ENCODE results near the gene RHOV. TPM values are rescaled to one million over a fixed set of nuclear protein-coding genes. Genes with fewer than 3 reads are reported as not detected.
A peak's percentile ranks its signal among the peaks of the same experiment; 100 is the strongest.

RHOV gene
- total RNA-seq, 1 experiment from 2014 or later: 4.2 TPM

DNA sequence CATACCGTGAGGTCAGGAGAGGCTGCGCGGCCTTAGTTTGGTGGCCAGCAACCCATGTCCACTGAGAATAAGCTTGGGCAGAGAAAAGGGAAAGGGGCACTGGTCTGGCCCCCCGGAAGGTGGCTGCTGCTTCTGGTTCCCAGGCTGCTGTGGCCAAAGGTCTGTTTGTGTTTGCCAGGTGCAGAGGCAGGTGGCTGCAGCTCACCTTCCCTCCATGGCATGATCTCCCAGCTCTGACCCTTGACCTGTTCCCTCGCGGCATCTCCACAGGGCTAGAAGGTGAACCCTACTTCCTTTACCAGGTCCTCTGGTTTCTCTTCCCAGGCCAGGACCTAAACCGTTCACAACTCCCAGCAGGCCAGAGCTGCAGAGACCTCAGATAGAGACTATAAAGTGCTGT is 34.1 kb upstream of the RHOV start:
- DNase-seq (ENCODE audit: low read depth, low spot score) (no peak), ATAC-seq (no peak)
- Histone ChIP-seq H3K4me1 (ENCODE audit: control insufficient read depth, insufficient read depth, low read length) (peaks cover 24% of the 10 kb centered on the region), H3K9me3 (ENCODE audit: control insufficient read depth, insufficient read depth, low read depth, low read length) (no peaks in the 10 kb centered on the region), H3K4me3 (ENCODE audit: low read depth in 2 of 2, low read length in 2 of 2) (no peak overlapping the region), H3K27me3 (ENCODE audit: control insufficient read depth, insufficient read depth, low read length) (no peaks in the 10 kb centered on the region), H3K27ac (ENCODE audit: low read length) (no peak overlapping the region), H3K36me3 (ENCODE audit: control insufficient read depth, insufficient read depth, low read length) (no peaks in the 10 kb centered on the region)
- POLR2A ChIA-PET: no interaction called here
- in situ Hi-C loops (cut with HindIII; ENCODE audit: low pct_unique_long_range_greater_than_20kb, low sequenced_read_pairs): no loop called here
- TF ChIP-seq, protein P1, sequence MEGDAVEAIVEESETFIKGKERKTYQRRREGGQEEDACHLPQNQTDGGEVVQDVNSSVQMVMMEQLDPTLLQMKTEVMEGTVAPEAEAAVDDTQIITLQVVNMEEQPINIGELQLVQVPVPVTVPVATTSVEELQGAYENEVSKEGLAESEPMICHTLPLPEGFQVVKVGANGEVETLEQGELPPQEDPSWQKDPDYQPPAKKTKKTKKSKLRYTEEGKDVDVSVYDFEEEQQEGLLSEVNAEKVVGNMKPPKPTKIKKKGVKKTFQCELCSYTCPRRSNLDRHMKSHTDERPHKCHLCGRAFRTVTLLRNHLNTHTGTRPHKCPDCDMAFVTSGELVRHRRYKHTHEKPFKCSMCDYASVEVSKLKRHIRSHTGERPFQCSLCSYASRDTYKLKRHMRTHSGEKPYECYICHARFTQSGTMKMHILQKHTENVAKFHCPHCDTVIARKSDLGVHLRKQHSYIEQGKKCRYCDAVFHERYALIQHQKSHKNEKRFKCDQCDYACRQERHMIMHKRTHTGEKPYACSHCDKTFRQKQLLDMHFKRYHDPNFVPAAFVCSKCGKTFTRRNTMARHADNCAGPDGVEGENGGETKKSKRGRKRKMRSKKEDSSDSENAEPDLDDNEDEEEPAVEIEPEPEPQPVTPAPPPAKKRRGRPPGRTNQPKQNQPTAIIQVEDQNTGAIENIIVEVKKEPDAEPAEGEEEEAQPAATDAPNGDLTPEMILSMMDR (IDR thresholded peaks at IDR 0.05): no peak
- TF ChIP-seq, protein P2, sequence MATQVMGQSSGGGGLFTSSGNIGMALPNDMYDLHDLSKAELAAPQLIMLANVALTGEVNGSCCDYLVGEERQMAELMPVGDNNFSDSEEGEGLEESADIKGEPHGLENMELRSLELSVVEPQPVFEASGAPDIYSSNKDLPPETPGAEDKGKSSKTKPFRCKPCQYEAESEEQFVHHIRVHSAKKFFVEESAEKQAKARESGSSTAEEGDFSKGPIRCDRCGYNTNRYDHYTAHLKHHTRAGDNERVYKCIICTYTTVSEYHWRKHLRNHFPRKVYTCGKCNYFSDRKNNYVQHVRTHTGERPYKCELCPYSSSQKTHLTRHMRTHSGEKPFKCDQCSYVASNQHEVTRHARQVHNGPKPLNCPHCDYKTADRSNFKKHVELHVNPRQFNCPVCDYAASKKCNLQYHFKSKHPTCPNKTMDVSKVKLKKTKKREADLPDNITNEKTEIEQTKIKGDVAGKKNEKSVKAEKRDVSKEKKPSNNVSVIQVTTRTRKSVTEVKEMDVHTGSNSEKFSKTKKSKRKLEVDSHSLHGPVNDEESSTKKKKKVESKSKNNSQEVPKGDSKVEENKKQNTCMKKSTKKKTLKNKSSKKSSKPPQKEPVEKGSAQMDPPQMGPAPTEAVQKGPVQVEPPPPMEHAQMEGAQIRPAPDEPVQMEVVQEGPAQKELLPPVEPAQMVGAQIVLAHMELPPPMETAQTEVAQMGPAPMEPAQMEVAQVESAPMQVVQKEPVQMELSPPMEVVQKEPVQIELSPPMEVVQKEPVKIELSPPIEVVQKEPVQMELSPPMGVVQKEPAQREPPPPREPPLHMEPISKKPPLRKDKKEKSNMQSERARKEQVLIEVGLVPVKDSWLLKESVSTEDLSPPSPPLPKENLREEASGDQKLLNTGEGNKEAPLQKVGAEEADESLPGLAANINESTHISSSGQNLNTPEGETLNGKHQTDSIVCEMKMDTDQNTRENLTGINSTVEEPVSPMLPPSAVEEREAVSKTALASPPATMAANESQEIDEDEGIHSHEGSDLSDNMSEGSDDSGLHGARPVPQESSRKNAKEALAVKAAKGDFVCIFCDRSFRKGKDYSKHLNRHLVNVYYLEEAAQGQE (IDR thresholded peaks at IDR 0.05; ENCODE audit: insufficient read depth in 1 of 2, low read depth in 2 of 2, low read length in 1 of 2): no peak
- no peak for TF ChIP-seq POLR2AphosphoS5 (IDR thresholded peaks at IDR 0.05; ENCODE audit: low read depth, low read length)
- no peak for TF ChIP-seq TCF7L2 (IDR thresholded peaks at IDR 0.05; ENCODE audit: low read depth, low read length)
- TF ChIP-seq SIN3A (IDR thresholded peaks at IDR 0.05; ENCODE audit: borderline replicate concordance, insufficient read depth, low read depth, low read length): no peak
- intact Hi-C loops (cut with micrococcal nuclease; ENCODE audit: unreplicated experiment): no loop called here
- no TSS peak for BruUV-seq (replicated peaks)
- CTCF ChIA-PET: interaction anchor here (0.5 to 0.6 kb wide), 2 partner anchors 26 to 401 kb away, joined by 3 to 5 read pairs; no protein-coding TSS in a partner anchor

DNA sequence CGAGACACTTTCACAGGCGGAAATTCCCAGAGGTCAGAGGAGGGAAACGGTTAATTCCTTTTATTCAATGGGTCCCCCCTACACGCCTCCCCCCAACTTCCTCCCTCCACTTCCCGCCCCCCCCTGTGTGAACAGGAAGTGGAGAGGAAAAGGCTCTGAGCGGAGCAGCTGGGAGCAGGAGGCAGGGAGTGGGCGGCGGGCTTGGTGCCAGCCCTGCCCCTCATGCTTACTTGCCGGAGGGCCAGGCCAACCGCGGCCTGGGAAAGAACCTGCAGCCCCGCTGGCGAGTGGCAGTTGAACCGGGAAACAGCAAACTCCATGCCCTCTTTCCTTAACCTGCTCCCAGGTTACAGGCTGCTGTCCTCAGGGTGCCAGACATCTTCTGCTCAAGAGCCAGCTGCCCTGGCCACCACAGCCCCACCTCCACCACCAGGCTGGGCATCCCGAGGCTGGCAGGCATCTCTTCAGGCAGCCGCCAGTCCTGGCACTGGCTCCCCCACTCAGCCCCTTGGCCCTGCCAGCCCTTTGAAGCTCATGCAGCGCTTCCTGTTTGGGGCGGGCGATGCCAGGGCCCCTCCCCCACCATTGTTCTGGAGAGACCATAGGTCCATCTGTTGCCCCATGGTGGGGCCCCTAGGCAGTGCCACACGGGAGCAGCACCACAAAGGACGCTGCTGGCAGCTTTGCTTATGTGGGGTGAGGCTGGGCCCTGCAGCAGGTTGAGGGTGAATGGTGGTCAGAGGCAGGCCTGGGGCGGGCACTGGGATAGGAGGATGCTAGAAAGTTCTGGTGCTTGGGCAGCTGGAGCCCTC is 33.2 kb upstream of the RHOV start:
- no peak for ATAC-seq

More for the DNA sequence above, 33.2 kb upstream of the RHOV start:
- Histone ChIP-seq H3K27ac (ENCODE audit: low read length) (peak overlapping the region; percentile 83), H3K4me3 (ENCODE audit: low read depth in 2 of 2, low read length in 2 of 2) (peak overlapping the region; percentile 41 to 63), H3K4me1 (ENCODE audit: control insufficient read depth, insufficient read depth, low read length) (peaks cover 24% of the 10 kb centered on the region), H3K9me3 (ENCODE audit: control insufficient read depth, insufficient read depth, low read depth, low read length) (no peaks in the 10 kb centered on the region), H3K27me3 (ENCODE audit: control insufficient read depth, insufficient read depth, low read length) (no peaks in the 10 kb centered on the region), H3K36me3 (ENCODE audit: control insufficient read depth, insufficient read depth, low read length) (no peaks in the 10 kb centered on the region)
- DNase-seq (ENCODE audit: low read depth, low spot score): no peak
- ChIA-PET CTCF (interaction anchor here (0.5 to 1.2 kb wide), 4 partner anchors 26 to 400 kb away, joined by 3 to 6 read pairs (median 4); no protein-coding TSS in a partner anchor), POLR2A (interaction anchor here (0.5 kb wide), 1 partner anchor 9 kb away, joined by 3 read pairs; no protein-coding TSS in a partner anchor)
- TF ChIP-seq, protein P1 (IDR thresholded peaks at IDR 0.05): no peak
- TF ChIP-seq, protein P2 (IDR thresholded peaks at IDR 0.05; ENCODE audit: insufficient read depth in 1 of 2, low read depth in 2 of 2, low read length in 1 of 2): no peak
- TF ChIP-seq TCF7L2 (IDR thresholded peaks at IDR 0.05; ENCODE audit: low read depth, low read length): no peak
- no peak for TF ChIP-seq POLR2AphosphoS5 (IDR thresholded peaks at IDR 0.05; ENCODE audit: low read depth, low read length)
- TF ChIP-seq SIN3A (IDR thresholded peaks at IDR 0.05; ENCODE audit: borderline replicate concordance, insufficient read depth, low read depth, low read length): no peak
- in situ Hi-C loops (cut with HindIII; ENCODE audit: low pct_unique_long_range_greater_than_20kb, low sequenced_read_pairs): no loop called here
- intact Hi-C loops (cut with micrococcal nuclease; ENCODE audit: unreplicated experiment): no loop called here
- BruUV-seq (replicated peaks): no TSS peak
